Measurements from ENCODE around the gene VPS52.

VPS52 gene, protein sequence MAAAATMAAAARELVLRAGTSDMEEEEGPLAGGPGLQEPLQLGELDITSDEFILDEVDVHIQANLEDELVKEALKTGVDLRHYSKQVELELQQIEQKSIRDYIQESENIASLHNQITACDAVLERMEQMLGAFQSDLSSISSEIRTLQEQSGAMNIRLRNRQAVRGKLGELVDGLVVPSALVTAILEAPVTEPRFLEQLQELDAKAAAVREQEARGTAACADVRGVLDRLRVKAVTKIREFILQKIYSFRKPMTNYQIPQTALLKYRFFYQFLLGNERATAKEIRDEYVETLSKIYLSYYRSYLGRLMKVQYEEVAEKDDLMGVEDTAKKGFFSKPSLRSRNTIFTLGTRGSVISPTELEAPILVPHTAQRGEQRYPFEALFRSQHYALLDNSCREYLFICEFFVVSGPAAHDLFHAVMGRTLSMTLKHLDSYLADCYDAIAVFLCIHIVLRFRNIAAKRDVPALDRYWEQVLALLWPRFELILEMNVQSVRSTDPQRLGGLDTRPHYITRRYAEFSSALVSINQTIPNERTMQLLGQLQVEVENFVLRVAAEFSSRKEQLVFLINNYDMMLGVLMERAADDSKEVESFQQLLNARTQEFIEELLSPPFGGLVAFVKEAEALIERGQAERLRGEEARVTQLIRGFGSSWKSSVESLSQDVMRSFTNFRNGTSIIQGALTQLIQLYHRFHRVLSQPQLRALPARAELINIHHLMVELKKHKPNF

DNA sequence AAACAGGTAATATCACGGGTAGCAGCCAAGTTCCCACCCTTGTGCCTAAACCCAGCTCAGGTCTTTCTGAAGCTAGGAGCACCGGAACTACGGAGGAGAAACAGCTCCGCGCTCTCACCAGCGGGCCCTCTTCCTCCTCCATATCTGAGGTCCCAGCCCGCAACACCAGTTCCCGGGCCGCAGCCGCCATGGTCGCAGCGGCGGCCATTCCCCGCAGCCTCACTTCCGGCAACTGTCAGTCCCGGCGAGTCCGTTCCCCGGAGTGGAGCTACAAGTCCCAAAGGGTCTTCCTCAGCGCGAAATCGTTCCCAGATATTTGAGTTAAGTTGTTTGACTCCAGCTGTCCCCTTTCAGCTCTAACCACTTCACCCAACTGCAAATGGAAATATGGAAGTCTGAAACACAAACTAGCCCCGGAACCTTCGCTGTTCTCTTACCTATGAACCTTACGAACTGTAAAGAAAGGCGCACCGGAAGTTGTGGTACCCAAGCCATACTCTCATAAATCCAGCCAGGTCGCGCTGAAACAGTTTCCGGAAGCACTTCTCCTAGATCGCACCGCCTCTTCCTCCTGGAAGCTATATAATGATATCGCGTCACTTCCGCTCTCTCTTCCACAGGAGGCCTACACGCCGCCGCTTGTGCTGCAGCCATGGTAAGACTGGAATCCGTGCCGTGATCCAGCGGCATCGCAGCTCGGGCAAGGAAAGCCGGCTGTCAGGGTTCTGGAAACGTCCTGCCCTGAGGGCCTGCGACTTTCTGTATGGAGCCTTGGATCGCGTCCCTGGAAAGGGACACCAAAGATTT, at the start of gene VPS52, which contains the start of gene RPS18:
VPS52 (minus strand) TSS at position 409 of the 807 bp plus-strand sequence; CDS start at position 208, 201 bp downstream.
RPS18 (plus strand) TSS at position 608 of the 807 bp plus-strand sequence; CDS start at position 653, 45 bp downstream.
- peak within 1 kb of the TSS; percentile 100 for H3K4me3 ChIP-seq (ENCODE audit: low read length)
- DNase-seq (ENCODE audit: low read depth), result peak; percentile 99
- TF ChIP-seq, protein P1, sequence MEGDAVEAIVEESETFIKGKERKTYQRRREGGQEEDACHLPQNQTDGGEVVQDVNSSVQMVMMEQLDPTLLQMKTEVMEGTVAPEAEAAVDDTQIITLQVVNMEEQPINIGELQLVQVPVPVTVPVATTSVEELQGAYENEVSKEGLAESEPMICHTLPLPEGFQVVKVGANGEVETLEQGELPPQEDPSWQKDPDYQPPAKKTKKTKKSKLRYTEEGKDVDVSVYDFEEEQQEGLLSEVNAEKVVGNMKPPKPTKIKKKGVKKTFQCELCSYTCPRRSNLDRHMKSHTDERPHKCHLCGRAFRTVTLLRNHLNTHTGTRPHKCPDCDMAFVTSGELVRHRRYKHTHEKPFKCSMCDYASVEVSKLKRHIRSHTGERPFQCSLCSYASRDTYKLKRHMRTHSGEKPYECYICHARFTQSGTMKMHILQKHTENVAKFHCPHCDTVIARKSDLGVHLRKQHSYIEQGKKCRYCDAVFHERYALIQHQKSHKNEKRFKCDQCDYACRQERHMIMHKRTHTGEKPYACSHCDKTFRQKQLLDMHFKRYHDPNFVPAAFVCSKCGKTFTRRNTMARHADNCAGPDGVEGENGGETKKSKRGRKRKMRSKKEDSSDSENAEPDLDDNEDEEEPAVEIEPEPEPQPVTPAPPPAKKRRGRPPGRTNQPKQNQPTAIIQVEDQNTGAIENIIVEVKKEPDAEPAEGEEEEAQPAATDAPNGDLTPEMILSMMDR (IDR thresholded peaks at IDR 0.05; ENCODE audit: insufficient read depth, low read depth, low read length, missing control alignments), result no peak

DNA sequence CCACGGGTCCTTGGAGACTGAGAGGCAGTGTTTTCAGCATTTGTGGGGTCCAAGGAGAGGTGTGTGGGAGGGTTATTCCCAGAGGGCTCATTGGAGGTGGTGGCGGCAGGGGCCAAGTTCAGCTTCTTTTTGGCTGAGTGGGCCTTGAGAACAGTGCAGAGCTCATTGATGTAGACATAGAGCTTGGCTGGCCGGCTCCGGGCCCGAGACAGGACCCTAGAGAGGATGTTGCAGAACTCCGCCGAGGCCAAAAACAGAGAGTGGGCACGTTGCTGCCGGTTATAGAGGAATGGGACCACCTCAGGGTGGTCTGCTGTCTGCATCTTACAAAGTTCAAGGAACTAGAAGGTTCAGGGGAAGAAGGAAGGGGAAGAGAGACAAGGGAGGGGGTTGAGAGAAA, 49.6 kb upstream of the VPS52 start:
- no peak for DNase-seq (ENCODE audit: low read depth)
- TF ChIP-seq, protein P1 (IDR thresholded peaks at IDR 0.05; ENCODE audit: insufficient read depth, low read depth, low read length, missing control alignments), result no peak
- no peak overlapping the region for H3K4me3 ChIP-seq (ENCODE audit: low read length)

DNA sequence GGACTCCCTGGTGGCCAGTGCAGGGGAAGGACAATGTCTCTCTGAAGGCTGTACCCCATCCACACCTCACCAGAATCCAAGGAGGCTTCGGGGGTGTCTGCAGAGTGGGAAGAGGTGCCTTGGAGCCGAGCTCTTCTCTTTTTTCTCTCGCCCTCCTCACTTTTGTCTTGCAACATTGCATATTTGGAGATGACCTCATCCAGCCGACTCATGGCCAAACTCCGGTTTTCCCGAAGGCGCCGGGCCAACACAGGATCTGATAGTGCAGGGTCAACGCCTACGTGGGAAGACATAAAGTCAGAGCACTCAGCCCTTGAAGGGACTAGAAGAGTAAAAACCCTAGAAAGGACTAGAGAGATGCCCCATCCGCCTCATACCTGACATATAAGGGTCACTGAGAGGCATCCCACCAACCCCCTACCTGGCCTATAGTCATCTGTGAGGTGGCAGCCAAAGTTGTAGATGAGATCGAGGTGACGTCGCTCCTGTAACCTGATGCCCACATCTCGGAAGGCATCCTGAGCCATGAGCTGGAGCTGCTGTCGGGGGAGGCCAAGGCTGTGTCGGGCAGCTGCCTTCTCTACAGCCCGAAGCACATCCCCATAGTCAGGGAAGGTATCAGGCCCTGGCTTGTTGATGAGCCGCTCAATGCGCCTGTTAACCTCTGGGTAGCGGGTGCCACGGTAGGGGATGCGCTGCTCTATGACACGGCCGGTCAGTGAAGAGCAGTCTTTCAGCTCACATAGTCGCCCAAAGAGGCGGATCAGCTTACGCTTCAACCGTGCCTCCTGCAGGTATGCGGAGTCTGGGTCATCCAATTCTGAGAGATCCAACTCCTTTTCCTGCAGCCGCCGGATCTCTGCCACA, 48.9 kb upstream of the VPS52 start:
- H3K4me3 ChIP-seq (ENCODE audit: low read length), result no peak overlapping the region
- TF ChIP-seq, protein P1 (IDR thresholded peaks at IDR 0.05; ENCODE audit: insufficient read depth, low read depth, low read length, missing control alignments), result no peak
- peak; percentile 92 for DNase-seq (ENCODE audit: low read depth)

DNA sequence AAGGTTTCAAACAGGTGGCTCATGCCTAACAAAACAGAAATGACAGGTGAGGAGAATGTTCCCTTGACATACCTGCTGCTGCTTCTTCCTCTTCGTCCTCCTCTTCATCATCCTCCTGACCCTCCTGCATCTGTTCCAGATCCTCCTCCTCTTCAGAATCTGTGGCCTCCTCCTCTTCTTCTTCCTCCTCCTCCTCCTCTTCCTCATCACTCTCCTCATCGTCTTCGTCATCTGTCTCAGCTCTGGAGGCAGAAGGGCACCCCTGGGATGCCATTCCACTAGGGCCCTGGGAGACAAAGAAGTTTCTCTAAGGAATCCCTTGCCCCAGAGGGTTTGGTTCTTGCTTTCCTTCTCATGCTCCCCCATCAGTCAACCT, 48.3 kb upstream of the VPS52 start:
- H3K4me3 ChIP-seq (ENCODE audit: low read length), result no peak overlapping the region
- DNase-seq (ENCODE audit: low read depth), result no peak
- TF ChIP-seq, protein P1 (IDR thresholded peaks at IDR 0.05; ENCODE audit: insufficient read depth, low read depth, low read length, missing control alignments), result no peak

DNA sequence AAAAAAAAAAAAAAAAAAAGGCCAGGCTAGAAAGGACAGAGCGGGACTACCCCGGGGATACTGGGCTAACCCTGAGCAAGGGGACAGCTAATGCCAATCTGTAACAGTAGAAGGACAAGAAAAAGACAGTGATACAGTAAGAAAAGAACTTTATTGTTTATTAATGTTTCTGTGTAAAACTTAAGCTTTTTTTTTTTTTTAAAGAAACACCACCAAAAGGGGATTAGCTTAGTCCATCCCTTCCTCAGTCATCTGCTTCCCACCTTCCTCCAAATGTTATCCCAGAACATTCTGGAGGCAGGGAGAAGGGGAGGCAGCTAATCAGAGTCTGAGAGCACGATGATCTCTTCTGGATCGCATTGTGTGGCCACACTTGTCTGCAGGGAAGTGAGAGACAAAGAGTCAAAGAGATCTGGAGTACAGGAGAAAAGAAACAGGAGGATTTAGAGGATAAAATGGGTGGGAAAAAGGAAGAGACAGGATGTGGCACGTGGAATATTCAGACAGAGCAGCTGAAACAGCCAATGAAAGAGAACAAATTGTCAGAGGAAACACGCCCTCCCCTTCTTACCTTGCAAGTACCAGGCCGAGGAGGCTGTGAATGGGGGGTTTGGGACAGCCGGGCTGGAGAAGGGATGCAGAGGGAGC, 46.9 kb upstream of the VPS52 start:
- H3K4me3 ChIP-seq (ENCODE audit: low read length), result peak overlapping the region; percentile 68
- TF ChIP-seq, protein P1 (IDR thresholded peaks at IDR 0.05; ENCODE audit: insufficient read depth, low read depth, low read length, missing control alignments), result no peak
- no peak for DNase-seq (ENCODE audit: low read depth)

All from epithelial cell of esophagus (primary cell).